WTC11 (cell line): ENCODE measurements around the gene TCF15. TPM values are rescaled to one million over a fixed set of nuclear protein-coding genes. Genes with fewer than 3 reads are reported as not detected.

Experiments used
- ATAC-seq: fragments of 200-7000 bp; cut with Tn5 transposase; 2 replicates; pipeline ENCODE4 v1.10.0; 2021; ENCODE audit warnings: mild to moderate bottlenecking, moderate library complexity
- CTCF ChIA-PET: fragments of 300-600 bp; sonication (Branson Sonifier 250); formaldehyde crosslinking; loops from one replicate; lab custom pipeline; 2021; ENCODE audit warnings: antibody characterized with exemption; lab: Charles Lee
- POLR2A ChIA-PET: fragments of 350-600 bp; sonication (Branson Sonifier 250); formaldehyde crosslinking; loops from one replicate; lab custom pipeline; 2021; ENCODE audit warnings: antibody characterized with exemption; lab: Charles Lee
- DNase-seq: peaks from one replicate; pipeline ENCODE4 v3.0.0; 2021; ENCODE audit warnings: low spot score
- H3K27ac Mint-ChIP-seq: 2 replicates; pipeline ENCODE4 v1.8.0; 2021; ENCODE audit warnings: mixed read lengths
- H3K27me3 Mint-ChIP-seq: 2 replicates; pipeline ENCODE4 v1.8.0; 2021; ENCODE audit warnings: low read depth, mild to moderate bottlenecking, moderate library complexity, mixed read lengths
- H3K36me3 Mint-ChIP-seq: 2 replicates; pipeline ENCODE4 v1.8.0; 2021; ENCODE audit warnings: mixed read lengths
- H3K4me1 Mint-ChIP-seq: 2 replicates; pipeline ENCODE4 v1.8.0; 2022; ENCODE audit warnings: mixed read lengths
- H3K4me3 Mint-ChIP-seq: 2 replicates; pipeline ENCODE4 v1.8.0; 2021; ENCODE audit warnings: mild to moderate bottlenecking, moderate library complexity, mixed read lengths
- H3K9me3 Mint-ChIP-seq: 2 replicates; pipeline ENCODE4 v1.8.0; 2021; ENCODE audit warnings: mixed read lengths
- CREB1 ChIP-seq: sonication (generic); formaldehyde crosslinking; IDR thresholded peaks from 2 replicates; pipeline ENCODE4 v1.8.0; 2023; ENCODE audit warnings: mild to moderate bottlenecking, missing genetic modification reagents
- CTCF ChIP-seq: fragments of 200-600 bp; IDR thresholded peaks from 2 replicates; pipeline ENCODE4 v1.8.0; 2022; ENCODE audit warnings: antibody characterized with exemption
- FOXP1 ChIP-seq: sonication (generic); formaldehyde crosslinking; IDR thresholded peaks from 2 replicates; pipeline ENCODE4 v1.8.0; 2022; ENCODE audit warnings: missing genetic modification reagents, mild to moderate bottlenecking, moderate library complexity, borderline replicate concordance
- GABPB1 ChIP-seq: sonication (generic); formaldehyde crosslinking; IDR thresholded peaks from 2 replicates; pipeline ENCODE4 v1.8.1; 2023; ENCODE audit warnings: mild to moderate bottlenecking, missing genetic modification reagents
- GTF2I ChIP-seq: fragments of 250-450 bp; sonication (Bioruptor Pico); conservative IDR thresholded peaks from 2 replicates; pipeline ENCODE4 v1.4.0; 2021; ENCODE audit warnings: mild to moderate bottlenecking
- HMGA2 ChIP-seq: fragments of 250-450 bp; sonication (Bioruptor Pico); IDR thresholded peaks from 2 replicates; pipeline ENCODE4 v1.4.0; 2021; ENCODE audit warnings: mild to moderate bottlenecking, moderate library complexity
- JAZF1 ChIP-seq: fragments of 250-450 bp; sonication (Bioruptor Pico); IDR thresholded peaks from 2 replicates; pipeline ENCODE4 v1.9.0; 2021; ENCODE audit warnings: moderate library complexity, mild to moderate bottlenecking, inconsistent platforms
- SMAD3 ChIP-seq: sonication (generic); formaldehyde crosslinking; IDR thresholded peaks from 2 replicates; pipeline ENCODE4 v1.8.0; 2022; ENCODE audit warnings: missing genetic modification reagents, mild to moderate bottlenecking, borderline replicate concordance
- SOX15 ChIP-seq: fragments of 250-450 bp; sonication (Bioruptor Pico); IDR thresholded peaks from 2 replicates; pipeline ENCODE4 v1.9.0; 2021; ENCODE audit warnings: mild to moderate bottlenecking
- SP1 ChIP-seq: sonication (generic); formaldehyde crosslinking; conservative IDR thresholded peaks from 2 replicates; pipeline ENCODE4 v1.8.1; 2022; ENCODE audit warnings: missing genetic modification reagents
- ZBTB43 ChIP-seq: sonication (generic); formaldehyde crosslinking; IDR thresholded peaks from 2 replicates; pipeline ENCODE4 v1.8.1; 2023; ENCODE audit warnings: mild to moderate bottlenecking, missing genetic modification reagents
- total RNA-seq: library from RNA; stranded (reverse); gene quantifications from 3 replicates; pipeline ENCODE4 v1.2.3, GENCODE V29; 2021
- TF ChIP-seq, protein P1 (sequence below): sonication (generic); formaldehyde crosslinking; conservative IDR thresholded peaks from 2 replicates; pipeline ENCODE4 v1.8.1; 2022; ENCODE audit warnings: mild to moderate bottlenecking, missing genetic modification reagents
- TF ChIP-seq, protein P2 (sequence below): sonication (generic); formaldehyde crosslinking; IDR thresholded peaks from 2 replicates; pipeline ENCODE4 v1.8.0; 2023; ENCODE audit warnings: mild to moderate bottlenecking, missing genetic modification reagents
- TF ChIP-seq, protein P3 (sequence below): fragments of 250-450 bp; sonication (Bioruptor Pico); IDR thresholded peaks from 2 replicates; pipeline ENCODE4 v1.9.0; 2021; ENCODE audit warnings: moderate library complexity, mild to moderate bottlenecking, inconsistent platforms, borderline replicate concordance
- TF ChIP-seq, protein P4 (sequence below): sonication (generic); formaldehyde crosslinking; IDR thresholded peaks from 2 replicates; pipeline ENCODE4 v1.8.0; 2023; ENCODE audit warnings: missing genetic modification reagents
- TF ChIP-seq, protein P5 (sequence below): sonication (generic); formaldehyde crosslinking; IDR thresholded peaks from 2 replicates; pipeline ENCODE4 v1.8.0; 2022; ENCODE audit warnings: missing genetic modification reagents

Gene TCF15
- total RNA-seq, 1 experiment from 2014 or later, result 3.8 TPM

DNA sequence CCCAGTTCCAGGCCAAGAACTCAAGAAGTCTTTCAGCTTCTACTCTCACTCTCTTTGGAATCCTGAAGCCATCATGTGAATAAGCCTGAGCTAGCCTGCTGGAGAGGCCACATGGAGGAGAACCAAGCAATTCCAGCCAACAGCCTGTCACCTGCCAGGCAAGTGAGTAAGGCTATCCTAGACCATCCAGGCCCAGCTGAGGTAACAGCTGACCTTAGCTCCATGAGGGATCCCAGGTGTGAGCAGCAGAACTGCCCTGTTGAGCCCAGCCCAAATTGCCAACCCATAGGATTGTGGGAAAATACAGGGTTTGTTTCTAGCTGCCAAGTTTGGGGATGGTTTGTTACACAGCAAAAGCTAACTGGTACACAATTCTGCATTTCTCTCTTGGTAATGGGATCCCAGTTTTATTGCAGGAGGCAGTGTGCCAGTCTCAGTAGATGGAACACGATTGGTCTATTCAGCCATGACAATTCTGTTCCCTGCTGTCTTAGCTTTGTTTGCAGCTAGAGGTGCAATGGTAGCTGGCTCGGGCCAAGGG is 37.4 kb upstream of the TCF15 start:
- Mint-ChIP-seq H3K4me1 (peaks cover 19% of the 10 kb centered on the region), H3K27ac (no peak overlapping the region), H3K4me3 (no peak overlapping the region), H3K27me3 (no peaks in the 10 kb centered on the region; the same call in 1 of the 2 replicates), H3K9me3 (no peaks in the 10 kb centered on the region), H3K36me3 (peaks cover 32% of the 10 kb centered on the region)
- ATAC-seq, result no peak
- ChIA-PET CTCF (interaction anchor here (4.8 kb wide), 1 partner anchor 18 kb away, joined by 136 read pairs; no protein-coding TSS in a partner anchor), POLR2A (no interaction called here)
- TF ChIP-seq, protein P1, sequence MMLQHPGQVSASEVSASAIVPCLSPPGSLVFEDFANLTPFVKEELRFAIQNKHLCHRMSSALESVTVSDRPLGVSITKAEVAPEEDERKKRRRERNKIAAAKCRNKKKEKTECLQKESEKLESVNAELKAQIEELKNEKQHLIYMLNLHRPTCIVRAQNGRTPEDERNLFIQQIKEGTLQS (CRISPR knock-in tag), result no peak
- no peak for TF ChIP-seq FOXP1
- TF ChIP-seq, protein P2, sequence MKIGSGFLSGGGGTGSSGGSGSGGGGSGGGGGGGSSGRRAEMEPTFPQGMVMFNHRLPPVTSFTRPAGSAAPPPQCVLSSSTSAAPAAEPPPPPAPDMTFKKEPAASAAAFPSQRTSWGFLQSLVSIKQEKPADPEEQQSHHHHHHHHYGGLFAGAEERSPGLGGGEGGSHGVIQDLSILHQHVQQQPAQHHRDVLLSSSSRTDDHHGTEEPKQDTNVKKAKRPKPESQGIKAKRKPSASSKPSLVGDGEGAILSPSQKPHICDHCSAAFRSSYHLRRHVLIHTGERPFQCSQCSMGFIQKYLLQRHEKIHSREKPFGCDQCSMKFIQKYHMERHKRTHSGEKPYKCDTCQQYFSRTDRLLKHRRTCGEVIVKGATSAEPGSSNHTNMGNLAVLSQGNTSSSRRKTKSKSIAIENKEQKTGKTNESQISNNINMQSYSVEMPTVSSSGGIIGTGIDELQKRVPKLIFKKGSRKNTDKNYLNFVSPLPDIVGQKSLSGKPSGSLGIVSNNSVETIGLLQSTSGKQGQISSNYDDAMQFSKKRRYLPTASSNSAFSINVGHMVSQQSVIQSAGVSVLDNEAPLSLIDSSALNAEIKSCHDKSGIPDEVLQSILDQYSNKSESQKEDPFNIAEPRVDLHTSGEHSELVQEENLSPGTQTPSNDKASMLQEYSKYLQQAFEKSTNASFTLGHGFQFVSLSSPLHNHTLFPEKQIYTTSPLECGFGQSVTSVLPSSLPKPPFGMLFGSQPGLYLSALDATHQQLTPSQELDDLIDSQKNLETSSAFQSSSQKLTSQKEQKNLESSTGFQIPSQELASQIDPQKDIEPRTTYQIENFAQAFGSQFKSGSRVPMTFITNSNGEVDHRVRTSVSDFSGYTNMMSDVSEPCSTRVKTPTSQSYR (CRISPR knock-in tag), result no peak
- TF ChIP-seq, protein P3, sequence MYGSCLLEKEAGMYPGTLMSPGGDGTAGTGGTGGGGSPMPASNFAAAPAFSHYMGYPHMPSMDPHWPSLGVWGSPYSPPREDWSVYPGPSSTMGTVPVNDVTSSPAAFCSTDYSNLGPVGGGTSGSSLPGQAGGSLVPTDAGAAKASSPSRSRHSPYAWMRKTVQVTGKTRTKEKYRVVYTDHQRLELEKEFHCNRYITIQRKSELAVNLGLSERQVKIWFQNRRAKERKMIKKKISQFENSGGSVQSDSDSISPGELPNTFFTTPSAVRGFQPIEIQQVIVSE (CRISPR knock-in tag), result no peak
- no peak for TF ChIP-seq SP1 (CRISPR knock-in tag)
- no peak for TF ChIP-seq GABPB1 (CRISPR knock-in tag)
- no peak for TF ChIP-seq JAZF1 (CRISPR knock-in tag)
- no peak for TF ChIP-seq SMAD3
- DNase-seq, result no peak

DNA sequence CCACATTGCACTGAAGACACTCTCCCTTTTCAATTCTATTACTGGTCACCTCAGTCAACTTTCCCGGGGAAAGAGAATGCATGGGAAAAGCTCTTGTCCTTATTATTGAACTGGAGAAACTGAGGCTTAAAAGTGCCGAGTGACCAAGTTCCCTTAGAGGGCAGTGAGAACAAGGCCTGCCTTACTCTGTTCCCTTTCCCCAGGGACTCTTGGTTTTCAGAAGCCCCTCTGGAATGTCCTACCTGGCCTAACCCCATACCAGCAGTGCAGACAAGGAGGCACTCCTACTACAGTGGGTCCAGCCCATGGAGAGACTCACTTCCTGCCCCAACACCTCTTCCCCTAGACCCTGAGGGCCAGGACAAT is 36.7 kb upstream of the TCF15 start:
- Mint-ChIP-seq H3K4me1 (peaks cover 13% of the 10 kb centered on the region), H3K27ac (no peak overlapping the region), H3K36me3 (peaks cover 32% of the 10 kb centered on the region), H3K27me3 (no peaks in the 10 kb centered on the region; the same call in 1 of the 2 replicates), H3K4me3 (no peak overlapping the region), H3K9me3 (no peaks in the 10 kb centered on the region)
- no peak for DNase-seq
- ChIA-PET POLR2A (no interaction called here), CTCF (interaction anchor here (1.9 to 4.8 kb wide), 6 partner anchors 18 to 93 kb away, joined by 14 to 136 read pairs (median 35); partner anchors contain the start of gene TCF15)
- no peak for TF ChIP-seq CTCF
- TF ChIP-seq GTF2I (CRISPR knock-in tag), result no peak
- TF ChIP-seq SOX15 (CRISPR knock-in tag), result no peak
- no peak for TF ChIP-seq CREB1 (CRISPR knock-in tag)
- no peak for ATAC-seq

- no peak for ATAC-seq
- Mint-ChIP-seq H3K36me3 (peaks cover 32% of the 10 kb centered on the region), H3K4me3 (no peak overlapping the region), H3K27me3 (no peaks in the 10 kb centered on the region; the same call in 1 of the 2 replicates), H3K4me1 (peaks cover 12% of the 10 kb centered on the region), H3K9me3 (no peaks in the 10 kb centered on the region), H3K27ac (no peak overlapping the region)
- CTCF ChIA-PET, result interaction anchor here (0.5 to 4.8 kb wide), 64 partner anchors 9 to 462 kb away, joined by 3 to 136 read pairs (median 6); partner anchors contain the start of genes CSNK2A1, SCRT2, SLC52A3 and TCF15
- no peak for DNase-seq
- POLR2A ChIA-PET, result interaction anchor here (0.6 to 1.3 kb wide), 6 partner anchors 9 to 266 kb away, joined by 3 to 6 read pairs (median 4); partner anchors contain the start of genes CSNK2A1, RBCK1 and TRIB3
- TF ChIP-seq, protein P4, sequence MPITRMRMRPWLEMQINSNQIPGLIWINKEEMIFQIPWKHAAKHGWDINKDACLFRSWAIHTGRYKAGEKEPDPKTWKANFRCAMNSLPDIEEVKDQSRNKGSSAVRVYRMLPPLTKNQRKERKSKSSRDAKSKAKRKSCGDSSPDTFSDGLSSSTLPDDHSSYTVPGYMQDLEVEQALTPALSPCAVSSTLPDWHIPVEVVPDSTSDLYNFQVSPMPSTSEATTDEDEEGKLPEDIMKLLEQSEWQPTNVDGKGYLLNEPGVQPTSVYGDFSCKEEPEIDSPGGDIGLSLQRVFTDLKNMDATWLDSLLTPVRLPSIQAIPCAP (CRISPR knock-in tag), result no peak
- TF ChIP-seq HMGA2 (CRISPR knock-in tag) (no peak), CTCF (no peak), ZBTB43 (CRISPR knock-in tag) (no peak)
- TF ChIP-seq, protein P5, sequence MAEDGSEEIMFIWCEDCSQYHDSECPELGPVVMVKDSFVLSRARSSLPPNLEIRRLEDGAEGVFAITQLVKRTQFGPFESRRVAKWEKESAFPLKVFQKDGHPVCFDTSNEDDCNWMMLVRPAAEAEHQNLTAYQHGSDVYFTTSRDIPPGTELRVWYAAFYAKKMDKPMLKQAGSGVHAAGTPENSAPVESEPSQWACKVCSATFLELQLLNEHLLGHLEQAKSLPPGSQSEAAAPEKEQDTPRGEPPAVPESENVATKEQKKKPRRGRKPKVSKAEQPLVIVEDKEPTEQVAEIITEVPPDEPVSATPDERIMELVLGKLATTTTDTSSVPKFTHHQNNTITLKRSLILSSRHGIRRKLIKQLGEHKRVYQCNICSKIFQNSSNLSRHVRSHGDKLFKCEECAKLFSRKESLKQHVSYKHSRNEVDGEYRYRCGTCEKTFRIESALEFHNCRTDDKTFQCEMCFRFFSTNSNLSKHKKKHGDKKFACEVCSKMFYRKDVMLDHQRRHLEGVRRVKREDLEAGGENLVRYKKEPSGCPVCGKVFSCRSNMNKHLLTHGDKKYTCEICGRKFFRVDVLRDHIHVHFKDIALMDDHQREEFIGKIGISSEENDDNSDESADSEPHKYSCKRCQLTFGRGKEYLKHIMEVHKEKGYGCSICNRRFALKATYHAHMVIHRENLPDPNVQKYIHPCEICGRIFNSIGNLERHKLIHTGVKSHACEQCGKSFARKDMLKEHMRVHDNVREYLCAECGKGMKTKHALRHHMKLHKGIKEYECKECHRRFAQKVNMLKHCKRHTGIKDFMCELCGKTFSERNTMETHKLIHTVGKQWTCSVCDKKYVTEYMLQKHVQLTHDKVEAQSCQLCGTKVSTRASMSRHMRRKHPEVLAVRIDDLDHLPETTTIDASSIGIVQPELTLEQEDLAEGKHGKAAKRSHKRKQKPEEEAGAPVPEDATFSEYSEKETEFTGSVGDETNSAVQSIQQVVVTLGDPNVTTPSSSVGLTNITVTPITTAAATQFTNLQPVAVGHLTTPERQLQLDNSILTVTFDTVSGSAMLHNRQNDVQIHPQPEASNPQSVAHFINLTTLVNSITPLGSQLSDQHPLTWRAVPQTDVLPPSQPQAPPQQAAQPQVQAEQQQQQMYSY (CRISPR knock-in tag), result no peak
Observed at GRCh38 chr20:646107-646867, 36.2 kb upstream of the TCF15 start.
